GM19238 (cell line): ENCODE data around the gene FAM216A.

Experiments used
- DNase-seq: peaks from one replicate; pipeline ENCODE4 v3.0.0; 2011; ENCODE audit warnings: low spot score; ENCODE audit not compliant: insufficient read length

FAM216A gene

GRCh38 chr12:110538869-110539622, 70.4 kb downstream of the FAM216A start:
- no peak for DNase-seq
